OCI-LY1 (cell line): ENCODE data around the gene ZBTB7A.

ENCODE experiments used
- H2AFZ ChIP-seq: fragments of 200-600 bp; sonication (generic), shearing (Covaris generic); 2 replicates; pipeline ENCODE4 v1.6.0; 2014; ENCODE audit warnings: antibody characterized with exemption, mild to moderate bottlenecking, low read length
- H3F3A ChIP-seq: fragments of 200-600 bp; sonication (generic), shearing (Covaris generic); 2 replicates; pipeline ENCODE4 v1.6.0; 2014; ENCODE audit warnings: mild to moderate bottlenecking, antibody characterized with exemption, low read length, moderate library complexity; ENCODE audit not compliant: insufficient read depth
- H3K27ac ChIP-seq: fragments of 200-600 bp; sonication (generic); 2 replicates; pipeline ENCODE4 v1.5.1; 2014; ENCODE audit warnings: low read length, mixed run types, mild to moderate bottlenecking, low read depth; ENCODE audit not compliant: poor library complexity, severe bottlenecking
- H3K27me3 ChIP-seq: fragments of 200-600 bp; sonication (generic); 2 replicates; pipeline ENCODE4 v1.6.0; 2014; ENCODE audit warnings: antibody characterized with exemption, mild to moderate bottlenecking, low read length, moderate library complexity; ENCODE audit not compliant: insufficient read depth
- H3K36me3 ChIP-seq: fragments of 200-600 bp; sonication (generic); 2 replicates; pipeline ENCODE4 v1.6.1; 2014; ENCODE audit warnings: mild to moderate bottlenecking, antibody characterized with exemption, low read length, moderate library complexity, mixed read lengths; ENCODE audit not compliant: insufficient read depth
- H3K4me1 ChIP-seq: fragments of 200-600 bp; sonication (generic); 2 replicates; pipeline ENCODE4 v1.5.1; 2014; ENCODE audit warnings: mild to moderate bottlenecking, low read length, moderate library complexity; ENCODE audit not compliant: insufficient read depth, severe bottlenecking
- H3K4me2 ChIP-seq: fragments of 200-600 bp; sonication (generic), shearing (Covaris generic); 2 replicates; pipeline ENCODE4 v1.6.1; 2014; ENCODE audit warnings: low read length
- H3K4me3 ChIP-seq: fragments of 200-600 bp; sonication (generic); 2 replicates; pipeline ENCODE4 v1.5.1; 2014; ENCODE audit warnings: low read length, low read depth, mild to moderate bottlenecking, mixed read lengths; ENCODE audit not compliant: poor library complexity, severe bottlenecking
- H3K79me2 ChIP-seq: fragments of 200-600 bp; shearing (Covaris generic); 2 replicates; pipeline ENCODE4 v1.6.1; 2016; ENCODE audit warnings: mixed run types, low read length, mixed read lengths; ENCODE audit not compliant: insufficient read depth
- H3K9ac ChIP-seq: fragments of 200-600 bp; sonication (generic), shearing (Covaris generic); 2 replicates; pipeline ENCODE4 v1.6.1; 2014; ENCODE audit warnings: mild to moderate bottlenecking, low read length, mixed read lengths
- H3K9me2 ChIP-seq: fragments of 200-600 bp; sonication (generic), shearing (Covaris generic); 2 replicates; pipeline ENCODE4 v1.6.1; 2014; ENCODE audit warnings: low read depth, mild to moderate bottlenecking, low read length, mixed read lengths
- H3K9me3 ChIP-seq: fragments of 200-600 bp; shearing (Covaris generic); 2 replicates; pipeline ENCODE4 v1.6.1; 2014; ENCODE audit warnings: low read length, mixed read lengths
- H4K20me1 ChIP-seq: fragments of 200-600 bp; sonication (generic), shearing (Covaris generic); 2 replicates; pipeline ENCODE4 v1.6.0; 2016; ENCODE audit warnings: mild to moderate bottlenecking, low read length; ENCODE audit not compliant: insufficient read depth
- EZH2 ChIP-seq: fragments of 200-600 bp; sonication (generic), shearing (Covaris generic); IDR thresholded peaks from 2 replicates; pipeline ENCODE4 v1.8.0; 2017; ENCODE audit warnings: borderline replicate concordance, mixed run types, mild to moderate bottlenecking, antibody characterized with exemption, low read length, moderate library complexity, mixed read lengths
- TF ChIP-seq, protein P1 (sequence below): fragments of 200-600 bp; sonication (generic), shearing (Covaris generic); IDR thresholded peaks from 2 replicates; pipeline ENCODE4 v1.5.1; 2017; ENCODE audit warnings: mild to moderate bottlenecking, antibody characterized with exemption, low read length, moderate library complexity, mixed read lengths

ZBTB7A gene

DNA sequence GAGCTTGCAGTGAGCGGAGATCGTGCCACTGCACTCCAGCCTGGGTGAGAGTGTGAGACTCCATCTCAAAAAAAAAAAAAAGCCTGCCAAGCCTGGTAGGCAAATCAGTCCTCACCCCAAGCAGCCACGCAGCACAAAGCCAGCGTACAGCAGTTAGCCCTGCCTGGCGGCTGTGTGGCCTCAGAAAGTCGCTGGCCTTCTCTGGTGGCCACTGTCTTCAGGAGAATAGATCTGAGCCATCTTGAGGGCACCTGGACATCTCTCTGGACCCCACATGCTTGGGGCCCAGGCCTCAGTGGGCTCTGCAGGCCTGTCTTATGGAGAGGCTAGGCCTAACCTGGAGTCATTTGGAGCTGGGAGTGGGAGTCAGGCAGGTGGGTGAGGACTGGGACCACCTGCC is 36.1 kb downstream of the ZBTB7A start:
- Histone ChIP-seq H4K20me1 (no peaks in the 10 kb centered on the region), H3K4me2 (no peak overlapping the region), H3K36me3 (peaks cover 37% of the 10 kb centered on the region)

DNA sequence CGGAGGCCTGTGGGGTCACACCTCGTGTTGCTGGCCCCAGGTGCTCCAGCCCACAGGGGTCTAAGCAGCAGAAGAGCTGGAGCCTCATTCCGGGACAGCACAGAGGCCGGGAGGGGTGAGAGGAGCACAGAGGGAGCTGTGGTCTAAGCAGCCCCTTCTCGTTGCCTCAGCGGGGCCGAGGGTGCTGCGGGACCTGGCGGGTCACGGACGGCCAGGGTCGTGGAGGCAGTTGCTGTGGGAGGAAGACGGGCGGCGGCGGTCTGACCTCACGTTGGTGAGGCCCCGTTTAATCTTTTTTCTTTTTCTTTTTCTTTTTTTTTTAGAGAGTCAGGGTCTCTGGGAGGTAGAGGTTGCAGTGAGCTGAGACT is 37.5 kb downstream of the ZBTB7A start:
- H3K9me3 ChIP-seq, result no peaks in the 10 kb centered on the region
- H3K9ac ChIP-seq, result no peak overlapping the region
- no peaks in the 10 kb centered on the region for H3K9me2 ChIP-seq
- H3K4me2 ChIP-seq, result no peak overlapping the region
- H3K79me2 ChIP-seq, result no peaks in the 10 kb centered on the region
- no peak overlapping the region for H3K4me3 ChIP-seq
- no peak overlapping the region for H3K27ac ChIP-seq
- TF ChIP-seq, protein P1, sequence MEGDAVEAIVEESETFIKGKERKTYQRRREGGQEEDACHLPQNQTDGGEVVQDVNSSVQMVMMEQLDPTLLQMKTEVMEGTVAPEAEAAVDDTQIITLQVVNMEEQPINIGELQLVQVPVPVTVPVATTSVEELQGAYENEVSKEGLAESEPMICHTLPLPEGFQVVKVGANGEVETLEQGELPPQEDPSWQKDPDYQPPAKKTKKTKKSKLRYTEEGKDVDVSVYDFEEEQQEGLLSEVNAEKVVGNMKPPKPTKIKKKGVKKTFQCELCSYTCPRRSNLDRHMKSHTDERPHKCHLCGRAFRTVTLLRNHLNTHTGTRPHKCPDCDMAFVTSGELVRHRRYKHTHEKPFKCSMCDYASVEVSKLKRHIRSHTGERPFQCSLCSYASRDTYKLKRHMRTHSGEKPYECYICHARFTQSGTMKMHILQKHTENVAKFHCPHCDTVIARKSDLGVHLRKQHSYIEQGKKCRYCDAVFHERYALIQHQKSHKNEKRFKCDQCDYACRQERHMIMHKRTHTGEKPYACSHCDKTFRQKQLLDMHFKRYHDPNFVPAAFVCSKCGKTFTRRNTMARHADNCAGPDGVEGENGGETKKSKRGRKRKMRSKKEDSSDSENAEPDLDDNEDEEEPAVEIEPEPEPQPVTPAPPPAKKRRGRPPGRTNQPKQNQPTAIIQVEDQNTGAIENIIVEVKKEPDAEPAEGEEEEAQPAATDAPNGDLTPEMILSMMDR, result no peak
- TF ChIP-seq EZH2, result no peak
- no peaks in the 10 kb centered on the region for H3K4me1 ChIP-seq
- H3F3A ChIP-seq, result no peaks in the 10 kb centered on the region
- no peaks in the 10 kb centered on the region for H4K20me1 ChIP-seq
- H3K27me3 ChIP-seq, result no peaks in the 10 kb centered on the region
- H2AFZ ChIP-seq, result no peak overlapping the region
- peaks cover 39% of the 10 kb centered on the region for H3K36me3 ChIP-seq

More for the DNA sequence above, 36.1 kb downstream of the ZBTB7A start:
- Histone ChIP-seq H3F3A (no peaks in the 10 kb centered on the region), H3K4me3 (no peak overlapping the region), H3K9me3 (no peaks in the 10 kb centered on the region), H3K4me1 (no peaks in the 10 kb centered on the region), H3K9ac (no peak overlapping the region), H3K27me3 (no peaks in the 10 kb centered on the region), H3K9me2 (no peaks in the 10 kb centered on the region), H2AFZ (no peak overlapping the region), H3K79me2 (no peaks in the 10 kb centered on the region), H3K27ac (no peak overlapping the region)
- TF ChIP-seq, protein P1, result no peak
- no peak for TF ChIP-seq EZH2

DNA sequence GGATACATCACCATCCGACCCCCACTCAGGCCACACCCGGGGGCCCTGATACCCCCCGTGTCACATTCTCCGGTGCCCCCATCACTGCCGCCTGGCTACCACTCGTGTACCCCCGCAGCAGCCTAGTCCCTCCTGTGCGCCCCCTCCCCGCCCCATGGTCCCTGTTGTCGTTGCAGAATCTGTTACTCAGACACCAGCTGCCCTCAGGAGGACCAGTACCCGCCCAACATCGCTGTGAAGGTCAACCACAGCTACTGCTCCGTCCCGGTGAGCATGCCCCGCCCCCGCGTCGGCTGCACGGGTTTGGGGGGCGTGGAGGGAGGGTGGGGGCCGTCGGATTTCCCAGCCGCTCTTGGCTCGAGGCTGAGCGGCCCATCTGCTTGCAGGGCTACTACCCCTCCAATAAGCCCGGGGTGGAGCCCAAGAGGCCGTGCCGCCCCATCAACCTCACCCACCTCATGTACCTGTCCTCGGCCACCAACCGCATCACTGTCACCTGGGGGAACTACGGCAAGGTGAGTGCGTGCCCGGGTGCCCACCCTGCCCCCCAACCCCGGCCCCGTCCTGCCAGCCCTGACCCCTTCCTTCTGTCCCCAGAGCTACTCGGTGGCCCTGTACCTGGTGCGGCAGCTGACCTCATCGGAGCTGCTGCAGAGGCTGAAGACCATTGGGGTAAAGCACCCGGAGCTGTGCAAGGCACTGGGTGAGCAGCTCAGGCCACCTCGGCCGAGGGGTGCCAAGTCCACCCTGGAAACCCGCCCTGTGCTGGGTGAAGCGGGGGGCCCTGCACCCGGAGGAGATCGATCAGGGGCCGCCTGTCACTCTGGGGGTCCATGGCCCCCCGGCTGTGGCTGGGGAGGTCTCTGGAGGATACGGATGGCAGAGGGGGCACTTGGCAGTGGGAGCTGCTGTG is 38.1 kb downstream of the ZBTB7A start:
- Histone ChIP-seq H3K9me2 (no peaks in the 10 kb centered on the region), H4K20me1 (no peaks in the 10 kb centered on the region), H3K4me1 (no peaks in the 10 kb centered on the region), H3F3A (no peaks in the 10 kb centered on the region), H3K9me3 (no peaks in the 10 kb centered on the region), H3K4me2 (no peak overlapping the region), H3K27ac (no peak overlapping the region), H3K79me2 (no peaks in the 10 kb centered on the region), H3K27me3 (no peaks in the 10 kb centered on the region), H3K36me3 (peaks cover 41% of the 10 kb centered on the region), H3K4me3 (no peak overlapping the region), H2AFZ (no peak overlapping the region), H3K9ac (no peak overlapping the region)
- TF ChIP-seq, protein P1, result no peak
- no peak for TF ChIP-seq EZH2
